Fibroblast of pulmonary artery (primary cell): ENCODE data around the gene LRMDA.

Experiments
- DNase-seq: peaks from one replicate; pipeline ENCODE4 v3.0.0-alpha.2; 2010; ENCODE audit warnings: low read depth
- H3K4me3 ChIP-seq: replicated peaks from 2 replicates; pipeline ENCODE4 v1.5.1; 2011; ENCODE audit warnings: low read depth, mild to moderate bottlenecking, control low read depth, low read length, moderate library complexity
- CTCF ChIP-seq: IDR thresholded peaks from 2 replicates; pipeline ENCODE4 v1.5.1; 2011; ENCODE audit warnings: mild to moderate bottlenecking, control low read depth, low read length, inconsistent platforms; ENCODE audit errors: missing control alignments

LRMDA gene

GRCh38 chr10:75664968-75665367 lies 233.5 kb downstream of the LRMDA start:
- DNase-seq = no peak
- TF ChIP-seq CTCF = no peak
- H3K4me3 ChIP-seq = no peak overlapping the region

- DNase-seq = no peak
- H3K4me3 ChIP-seq = no peak overlapping the region
- no peak for TF ChIP-seq CTCF
Observed at GRCh38 chr10:75665707-75666106, 234.3 kb downstream of the LRMDA start.

GRCh38 chr10:75672111-75672671 lies 240.8 kb downstream of the LRMDA start:
- no peak for TF ChIP-seq CTCF
- DNase-seq = no peak
- no peak overlapping the region for H3K4me3 ChIP-seq

GRCh38 chr10:75672842-75673241 lies 241.4 kb downstream of the LRMDA start:
- no peak overlapping the region for H3K4me3 ChIP-seq
- no peak for TF ChIP-seq CTCF
- DNase-seq = peak; percentile 10

- no peak overlapping the region for H3K4me3 ChIP-seq
- TF ChIP-seq CTCF = no peak
- DNase-seq = no peak
Observed at GRCh38 chr10:75677541-75677940, 246.1 kb downstream of the LRMDA start.

GRCh38 chr10:75678527-75678926 lies 247.1 kb downstream of the LRMDA start:
- no peak for TF ChIP-seq CTCF
- H3K4me3 ChIP-seq = no peak overlapping the region
- no peak for DNase-seq

GRCh38 chr10:75679536-75679935 lies 248.1 kb downstream of the LRMDA start:
- no peak overlapping the region for H3K4me3 ChIP-seq
- DNase-seq = no peak
- no peak for TF ChIP-seq CTCF
